LHCN-M2 (cell line): ENCODE measurements around the gene PMP22. TPM values are rescaled to one million over a fixed set of nuclear protein-coding genes. Genes with fewer than 3 reads are reported as not detected.
A peak's percentile ranks its signal among the peaks of the same experiment; 100 is the strongest.
"Not testable (repeated sequence)": the region's sequence is repeated elsewhere in the genome, so short reads cannot be mapped to it uniquely, and the experiment has no call there.

Experiments used
- DNase-seq: peaks from one replicate; pipeline ENCODE4 v3.0.0-alpha.2; 2012; ENCODE audit warnings: low read depth
- total RNA-seq: library from RNA; depleted of rRNA; stranded (reverse); fragments of >200 nt; gene quantifications from 2 replicates; pipeline ENCODE4 v1.2.3, GENCODE V29; 2014

Gene PMP22
- total RNA-seq, 1 experiment from 2014 or later, result 23.6 TPM

DNA sequence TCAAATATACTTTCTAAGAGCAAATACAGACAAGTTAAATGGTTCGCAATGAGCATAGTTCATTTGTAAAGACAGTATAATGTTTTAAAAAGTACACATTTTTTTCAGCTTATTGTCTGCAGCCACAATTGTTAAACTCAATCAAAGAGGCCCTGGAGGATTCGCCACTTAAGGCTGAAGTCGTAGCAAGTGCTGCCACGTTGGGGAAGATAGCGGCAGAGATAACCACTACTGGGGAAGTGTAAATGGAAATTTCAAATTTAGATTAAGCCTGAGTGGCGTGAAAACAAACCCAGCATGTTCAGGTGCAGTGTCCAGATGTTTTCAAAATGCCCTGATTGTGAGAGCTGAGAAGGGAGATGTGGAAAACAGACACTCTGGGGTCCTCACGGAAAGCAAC, 8.4 kb downstream of the PMP22 start:
- no peak for DNase-seq

DNA sequence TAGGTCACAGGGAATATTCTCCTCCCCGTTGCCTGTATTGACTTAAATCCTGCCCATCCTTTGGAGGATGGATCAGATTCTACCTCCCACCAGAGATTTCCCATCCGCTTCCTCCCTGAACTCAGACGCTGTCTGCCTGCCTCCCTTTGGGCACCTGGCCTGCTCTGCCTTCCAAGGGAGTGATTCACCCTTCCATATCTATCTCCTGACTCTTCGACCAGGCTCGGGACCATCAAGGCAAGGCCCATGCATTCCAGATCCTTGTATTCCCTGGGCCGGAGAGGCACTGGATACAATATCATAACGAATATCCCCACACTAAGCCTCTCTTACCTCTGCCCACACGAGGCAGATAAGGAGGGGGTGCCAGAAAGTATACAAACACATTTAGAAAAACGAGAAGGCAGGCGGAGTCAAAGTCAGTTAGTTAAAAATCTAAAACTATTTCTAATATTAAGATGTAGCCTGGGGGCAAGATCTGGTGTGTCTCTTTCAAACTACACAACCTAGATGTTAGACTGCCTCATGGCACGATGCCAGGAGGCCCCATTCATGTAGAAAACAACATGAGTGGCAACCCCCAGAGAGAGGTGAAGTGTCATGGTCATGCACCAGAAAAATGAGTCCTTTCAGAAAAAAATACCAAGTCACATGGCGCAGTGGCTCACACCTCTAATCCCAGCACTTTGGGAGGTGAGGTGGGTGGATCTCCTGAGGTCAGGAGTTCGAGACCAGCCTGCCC, 9.2 kb downstream of the PMP22 start:
- no peak for DNase-seq

- no peak for DNase-seq
Observed at GRCh38 chr17:15250135-15250860, 14.8 kb downstream of the PMP22 start.

DNA sequence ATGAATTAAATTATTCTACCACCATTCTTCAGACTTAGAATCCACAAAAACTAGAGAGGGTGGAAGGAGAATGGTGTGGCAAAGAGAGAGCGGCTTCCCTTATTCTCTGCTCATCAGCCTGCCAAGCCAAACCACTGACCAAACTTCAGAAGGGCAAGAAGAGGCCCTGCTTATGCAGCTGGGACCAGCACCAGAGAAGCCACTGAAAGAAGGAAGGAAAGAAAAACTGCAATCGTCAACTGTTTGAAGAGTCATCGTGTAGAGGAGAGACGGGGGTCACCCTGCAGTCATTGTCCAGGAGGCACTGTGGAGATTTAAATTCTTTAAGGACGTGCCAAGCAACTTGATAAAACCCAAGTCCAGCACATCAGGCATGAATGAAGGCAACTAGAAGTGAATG, 15.6 kb downstream of the PMP22 start:
- DNase-seq, result no peak

- no peak for DNase-seq
Observed at GRCh38 chr17:15247891-15248529, 17.1 kb downstream of the PMP22 start.

- DNase-seq, result no peak
Observed at GRCh38 chr17:15245054-15245453, 20.1 kb downstream of the PMP22 start.

- no peak for DNase-seq
Observed at GRCh38 chr17:15240644-15241043, 24.5 kb downstream of the PMP22 start.

GRCh38 chr17:15239491-15239890, 25.6 kb downstream of the PMP22 start:
- no peak for DNase-seq

GRCh38 chr17:15238676-15239422, 26.3 kb downstream of the PMP22 start:
- DNase-seq, result no peak

DNA sequence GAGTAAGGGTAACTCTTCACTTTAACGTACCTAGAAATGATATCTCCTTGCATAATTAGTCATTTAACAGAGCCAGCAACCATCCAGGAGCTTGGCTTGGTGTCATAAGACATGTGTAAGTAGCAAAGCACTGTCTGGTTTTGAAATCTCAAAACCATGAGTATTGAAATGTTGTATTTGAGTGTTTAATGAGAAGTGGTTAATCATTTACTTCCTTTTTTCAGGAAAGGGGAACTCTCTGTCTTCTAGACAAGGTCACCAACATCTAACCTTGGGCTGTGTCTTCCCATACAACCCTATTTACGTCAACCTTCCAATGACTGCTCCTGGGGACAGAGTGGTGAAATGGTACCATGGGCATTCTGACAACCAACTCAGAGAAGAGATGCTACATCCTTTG, 27.1 kb downstream of the PMP22 start:
- no peak for DNase-seq

GRCh38 chr17:15237106-15237425, 28.1 kb downstream of the PMP22 start:
- DNase-seq, result no peak

- DNase-seq, result peak; percentile 35
Observed at GRCh38 chr17:15236281-15237105, 28.6 kb downstream of the PMP22 start.

DNA sequence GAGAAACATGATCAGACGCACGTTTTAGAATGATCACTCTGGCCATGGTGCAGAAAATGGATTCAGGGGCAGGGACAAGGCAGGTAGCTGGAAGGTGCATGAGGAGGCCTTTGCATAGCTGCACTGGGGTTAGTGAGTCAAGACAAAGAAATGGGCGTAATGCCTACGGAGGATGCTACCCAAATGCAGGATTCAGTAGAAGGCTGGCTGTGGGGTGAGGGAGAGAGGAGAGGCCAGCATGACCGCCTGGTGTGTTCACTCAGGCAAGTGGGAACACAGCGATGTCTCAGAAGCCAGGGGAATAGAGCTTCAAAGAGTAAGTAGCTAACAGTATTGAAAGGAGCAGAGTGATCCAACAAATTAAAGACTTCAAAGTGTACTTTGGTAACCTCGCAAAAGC, 31.2 kb downstream of the PMP22 start:
- no peak for DNase-seq

GRCh38 chr17:15233022-15233805, 31.9 kb downstream of the PMP22 start:
- peak; percentile 72 for DNase-seq

DNA sequence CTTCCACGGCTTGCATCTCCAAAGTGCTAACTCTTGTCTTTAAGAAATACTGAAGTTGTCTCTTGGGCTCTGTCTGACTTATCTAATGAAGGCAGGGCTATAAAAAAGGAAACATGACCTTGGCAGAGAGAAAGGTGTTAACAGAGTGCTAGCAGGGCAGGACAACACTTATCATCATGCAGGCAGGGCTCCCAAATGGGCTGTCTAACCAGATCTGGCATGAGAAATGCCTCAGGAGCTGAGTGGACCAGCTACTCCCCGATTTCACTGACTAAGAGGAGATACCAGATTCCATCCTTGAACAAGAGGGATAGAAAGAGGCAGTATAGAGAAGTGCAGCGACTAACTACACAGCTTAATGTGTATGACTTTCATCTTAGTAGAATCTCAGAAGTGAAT, 32.6 kb downstream of the PMP22 start:
- no peak for DNase-seq

- DNase-seq, result no peak
Observed at GRCh38 chr17:15231851-15232516, 33.1 kb downstream of the PMP22 start.

- DNase-seq, result no peak
Observed at GRCh38 chr17:15230866-15231265, 34.3 kb downstream of the PMP22 start.

- DNase-seq, result not testable (repeated sequence)
Observed at GRCh38 chr17:15221827-15222226, 43.3 kb downstream of the PMP22 start.

GRCh38 chr17:15220785-15221184, 44.3 kb downstream of the PMP22 start:
- peak; percentile 15 for DNase-seq

DNA sequence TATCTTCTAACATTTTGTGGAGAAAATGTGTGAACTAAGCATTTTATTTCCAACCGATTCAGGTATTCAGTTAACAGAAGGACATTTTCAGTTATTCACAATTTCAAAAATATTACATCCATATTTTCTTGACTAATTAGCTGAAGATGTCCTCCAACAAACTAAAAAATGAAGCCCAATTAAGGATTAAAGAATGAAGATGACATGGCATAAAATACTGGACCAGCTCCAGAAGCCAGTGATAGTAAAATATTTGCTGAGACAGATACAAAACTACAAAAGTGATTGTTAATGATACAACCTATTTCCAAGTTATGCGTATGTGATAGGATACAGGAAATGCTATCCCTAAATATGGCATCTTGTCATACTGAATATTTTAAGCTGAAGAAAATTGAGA, 48.6 kb downstream of the PMP22 start:
- DNase-seq, result no peak
